AG10803 (cell line): ENCODE data around the gene RAP1GAP.

ENCODE experiments used
- DNase-seq: peaks from one replicate; pipeline ENCODE4 v3.0.0; 2010; ENCODE audit warnings: low read depth
- H3K4me3 ChIP-seq: 2 replicates; pipeline ENCODE4 v1.5.1; 2011; ENCODE audit warnings: mild to moderate bottlenecking, low read length, control low read depth
- CTCF ChIP-seq: conservative IDR thresholded peaks from 2 replicates; pipeline ENCODE4 v1.5.1; 2011; ENCODE audit warnings: mild to moderate bottlenecking, low read length, control low read depth, inconsistent platforms

RAP1GAP gene

GRCh38 chr1:21572735-21573277 lies 96.4 kb downstream of the RAP1GAP start:
- H3K4me3 ChIP-seq: no peak overlapping the region
- no peak for DNase-seq
- no peak for TF ChIP-seq CTCF

GRCh38 chr1:21572221-21572620 lies 96.9 kb downstream of the RAP1GAP start:
- no peak for TF ChIP-seq CTCF
- no peak overlapping the region for H3K4me3 ChIP-seq

GRCh38 chr1:21570885-21571284 lies 98.3 kb downstream of the RAP1GAP start:
- H3K4me3 ChIP-seq: no peak overlapping the region
- no peak for TF ChIP-seq CTCF
- DNase-seq: no peak

More at GRCh38 chr1:21572221-21572620, 96.9 kb downstream of the RAP1GAP start:
- no peak for DNase-seq

GRCh38 chr1:21570528-21570875 lies 98.7 kb downstream of the RAP1GAP start:
- no peak overlapping the region for H3K4me3 ChIP-seq
- no peak for DNase-seq
- TF ChIP-seq CTCF: no peak

GRCh38 chr1:21569820-21570527 lies 99.2 kb downstream of the RAP1GAP start:
- TF ChIP-seq CTCF: no peak
- H3K4me3 ChIP-seq: no peak overlapping the region
- DNase-seq: no peak

- H3K4me3 ChIP-seq: no peak overlapping the region
- DNase-seq: no peak
- TF ChIP-seq CTCF: no peak
Observed at GRCh38 chr1:21568809-21569385, 100.3 kb downstream of the RAP1GAP start.
